DND-41 (cell line): ENCODE measurements around the gene SLC25A25.

ENCODE experiments used
- ATAC-seq: fragments of 200-7000 bp; cut with Tn5 transposase; 3 replicates; pipeline ENCODE4 v1.9.1; 2021; ENCODE audit warnings: low read depth; ENCODE audit not compliant: insufficient read depth
- DNase-seq: peaks from one replicate; pipeline ENCODE4 v3.0.0-alpha.2; 2020
- H2AFZ ChIP-seq: 2 replicates; pipeline ENCODE4 v1.6.0; 2012; ENCODE audit warnings: low read depth, low read length
- H3K27ac ChIP-seq: 2 replicates; pipeline ENCODE4 v1.5.1; 2012; ENCODE audit warnings: low read length, inconsistent platforms
- H3K27me3 ChIP-seq: fragments of 200-600 bp; sonication (generic); 2 replicates; pipeline ENCODE4 v1.6.0; 2012; ENCODE audit warnings: low read length, mild to moderate bottlenecking, inconsistent platforms; ENCODE audit not compliant: insufficient read depth, poor library complexity
- H3K36me3 ChIP-seq: 2 replicates; pipeline ENCODE4 v1.5.1; 2012; ENCODE audit warnings: low read length, inconsistent platforms; ENCODE audit not compliant: insufficient read depth
- H3K4me1 ChIP-seq: 2 replicates; pipeline ENCODE4 v1.5.1; 2012; ENCODE audit warnings: mild to moderate bottlenecking, low read length; ENCODE audit not compliant: insufficient read depth
- H3K4me2 ChIP-seq: 2 replicates; pipeline ENCODE4 v1.6.0; 2012; ENCODE audit warnings: mild to moderate bottlenecking, moderate library complexity, low read length, inconsistent platforms; ENCODE audit not compliant: insufficient read depth
- H3K4me3 ChIP-seq, 2 experiments: fragments of 200-600 bp in 1 of 2; shearing (Covaris generic) in 1 of 2; 2 replicates each; pipeline ENCODE4 v1.5.1; 2012 to 2016; ENCODE audit warnings: inconsistent platforms in 2 of 2, low read length in 2 of 2, mild to moderate bottlenecking in 2 of 2, low read depth in 1 of 2, moderate library complexity in 1 of 2
- H3K79me2 ChIP-seq: 2 replicates; pipeline ENCODE4 v1.6.0; 2012; ENCODE audit warnings: low read length, inconsistent platforms; ENCODE audit not compliant: insufficient read depth
- H3K9ac ChIP-seq: 2 replicates; pipeline ENCODE4 v1.6.0; 2012; ENCODE audit warnings: low read depth, mild to moderate bottlenecking, inconsistent platforms, low read length, moderate library complexity
- H3K9me3 ChIP-seq: 2 replicates; pipeline ENCODE4 v1.5.1; 2012; ENCODE audit warnings: low read length, moderate library complexity, mild to moderate bottlenecking, inconsistent platforms; ENCODE audit not compliant: insufficient read depth, severe bottlenecking
- H4K20me1 ChIP-seq: 2 replicates; pipeline ENCODE4 v1.6.0; 2012; ENCODE audit warnings: low read length; ENCODE audit not compliant: insufficient read depth
- CTCF ChIP-seq: IDR thresholded peaks from 2 replicates; pipeline ENCODE4 v1.5.1; 2012; ENCODE audit warnings: borderline replicate concordance, low read length, moderate library complexity, mild to moderate bottlenecking; ENCODE audit not compliant: poor library complexity, severe bottlenecking; ENCODE audit errors: extremely low read depth
- EZH2 ChIP-seq: IDR thresholded peaks from 3 replicates; pipeline ENCODE4 v1.6.1; 2012; ENCODE audit warnings: borderline replicate concordance, low read depth, mild to moderate bottlenecking, moderate library complexity, low read length, inconsistent platforms; ENCODE audit not compliant: severe bottlenecking

Gene SLC25A25

GRCh38 chr9:128024761-128025308 lies 43.2 kb upstream of the SLC25A25 start:
- Histone ChIP-seq H3K79me2 (no peaks in the 10 kb centered on the region), H3K36me3 (no peaks in the 10 kb centered on the region), H3K4me2 (no peak overlapping the region), H3K27ac (no peak overlapping the region), H4K20me1 (no peaks in the 10 kb centered on the region), H3K27me3 (no peaks in the 10 kb centered on the region), H3K9me3 (no peaks in the 10 kb centered on the region), H2AFZ (no peak overlapping the region), H3K9ac (no peak overlapping the region), H3K4me3 (no peak overlapping the region), H3K4me1 (peaks cover 43% of the 10 kb centered on the region)
- TF ChIP-seq CTCF (no peak), EZH2 (no peak)
- no peak for DNase-seq
- no peak for ATAC-seq

- Histone ChIP-seq H3K36me3 (no peaks in the 10 kb centered on the region), H4K20me1 (no peaks in the 10 kb centered on the region), H3K9me3 (no peaks in the 10 kb centered on the region), H3K27ac (peak overlapping the region; percentile 59), H3K79me2 (no peaks in the 10 kb centered on the region), H3K4me1 (peaks cover 43% of the 10 kb centered on the region), H3K27me3 (no peaks in the 10 kb centered on the region), H3K4me2 (peak overlapping the region; percentile 12; the same call in 1 of the 2 replicates), H2AFZ (0 out of 2 replicates have a peak overlapping the region, but pooled peaks have one; percentile 47), H3K9ac (no peak overlapping the region), H3K4me3 (no peak overlapping the region)
- DNase-seq (no peak), ATAC-seq (no peak)
- TF ChIP-seq EZH2 (no peak), CTCF (no peak)
Measured at GRCh38 chr9:128025736-128026135, 42.3 kb upstream of the SLC25A25 start.

- Histone ChIP-seq H3K36me3 (no peaks in the 10 kb centered on the region), H3K79me2 (no peaks in the 10 kb centered on the region), H3K9ac (peak overlapping the region; percentile 10; the same call in 1 of the 2 replicates), H4K20me1 (no peaks in the 10 kb centered on the region), H3K4me3 (no peak overlapping the region), H3K4me1 (peaks cover 43% of the 10 kb centered on the region), H3K27me3 (no peaks in the 10 kb centered on the region), H3K9me3 (no peaks in the 10 kb centered on the region), H2AFZ (peak overlapping the region; percentile 47; the same call in 1 of the 2 replicates), H3K27ac (peak overlapping the region; percentile 68), H3K4me2 (0 out of 2 replicates have a peak overlapping the region, but pooled peaks have one; percentile 12)
- ATAC-seq = peak; percentile 87
- no peak for TF ChIP-seq CTCF
- no peak for TF ChIP-seq EZH2
- peak; percentile 73 for DNase-seq
Measured at GRCh38 chr9:128026255-128026772, 41.7 kb upstream of the SLC25A25 start.
